ENCODE measurements around the gene SMIM28. TPM values are rescaled to one million over a fixed set of nuclear protein-coding genes. Genes with fewer than 3 reads are reported as not detected.

The SMIM28 gene
- total and polyA plus RNA-seq, 2 of the 4 experiments (the other 2 are of a cell fraction): not detected

DNA sequence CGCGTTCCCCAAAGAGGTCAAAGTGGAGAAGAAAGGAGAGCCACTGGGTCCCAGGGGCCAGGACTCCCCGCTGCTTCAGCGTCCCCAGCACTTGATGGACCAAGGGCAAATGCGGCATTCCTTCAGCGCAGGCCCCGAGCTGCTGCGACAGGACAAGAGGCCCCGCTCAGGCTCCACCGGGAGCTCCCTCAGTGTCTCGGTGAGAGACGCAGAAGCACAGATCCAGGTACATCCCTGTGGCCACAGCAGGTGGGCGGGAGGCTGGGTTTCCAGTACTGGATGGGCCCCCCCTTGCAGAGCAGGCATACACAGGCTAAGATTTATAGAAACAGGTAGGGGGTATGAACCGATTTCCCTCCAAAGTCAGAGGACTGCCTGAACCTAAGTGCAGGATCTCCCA lies 42.7 kb upstream of the SMIM28 start:
- DNase-seq (no peak), ATAC-seq (ENCODE audit: low read depth) (no peak)
- H3K9ac ChIP-seq (ENCODE audit: low read depth, low read length): no peak overlapping the region
- no TSS peak for BruUV-seq (replicated peaks)
- no peak overlapping the region for H3K27ac ChIP-seq (ENCODE audit: insufficient read depth, low read length)
- H3K27me3 ChIP-seq (ENCODE audit: control insufficient read depth, insufficient read depth, low read length): peaks cover 4% of the 10 kb centered on the region
- WGBS, 2 experiments (ENCODE audit: extremely low coverage in 2 of 2, insufficient read length in 1 of 2): no CpG with 5 or more reads among the region's 14 CpGs
- no peaks in the 10 kb centered on the region for H3K9me3 ChIP-seq (ENCODE audit: control insufficient read depth, insufficient read depth, low read length)
- H3K4me2 ChIP-seq (ENCODE audit: low read depth, low read length): no peak overlapping the region
- no peak overlapping the region for H3K18ac ChIP-seq (ENCODE audit: low read depth, low read length)
- no peak overlapping the region for H3K4me3 ChIP-seq (ENCODE audit: insufficient read depth, low read depth, low read length)
- H3K36me3 ChIP-seq (ENCODE audit: control insufficient read depth, insufficient read depth, low read length): no peaks in the 10 kb centered on the region
- H3K4me1 ChIP-seq (ENCODE audit: control insufficient read depth, insufficient read depth, low read length): no peaks in the 10 kb centered on the region
- no peak overlapping the region for H2BK120ac ChIP-seq (ENCODE audit: low read depth, low read length)
- H2AK9ac ChIP-seq (replicated peaks; ENCODE audit: low read depth, low read length, poor library complexity): no peak overlapping the region
- H2AFZ ChIP-seq (replicated peaks; ENCODE audit: low read length, poor library complexity): no peak overlapping the region
- no peak overlapping the region for H2BK20ac ChIP-seq (ENCODE audit: low read depth, low read length)
- H3K56ac ChIP-seq (ENCODE audit: extremely low read depth, insufficient read depth, low read length): no peak overlapping the region
- dilution Hi-C loops (cut with HindIII; ENCODE audit: low sequenced_read_pairs, unreplicated experiment): no loop called here
- in situ Hi-C loops (cut with MboI; ENCODE audit: low sequenced_read_pairs): no loop called here
- H4K8ac ChIP-seq (ENCODE audit: low read depth in 2 of 2, low read length in 2 of 2): no peak overlapping the region
- no peak for TF ChIP-seq SMC3 (IDR thresholded peaks at IDR 0.05; ENCODE audit: low read depth, low read length)
- no peak for TF ChIP-seq RAD21 (IDR thresholded peaks at IDR 0.05; ENCODE audit: low read length)
- TF ChIP-seq FOS (IDR thresholded peaks at IDR 0.05; ENCODE audit: low read depth, low read length): no peak
- TF ChIP-seq MAZ (IDR thresholded peaks at IDR 0.05; ENCODE audit: borderline replicate concordance, low read depth, low read length): no peak
- TF ChIP-seq, protein P1, sequence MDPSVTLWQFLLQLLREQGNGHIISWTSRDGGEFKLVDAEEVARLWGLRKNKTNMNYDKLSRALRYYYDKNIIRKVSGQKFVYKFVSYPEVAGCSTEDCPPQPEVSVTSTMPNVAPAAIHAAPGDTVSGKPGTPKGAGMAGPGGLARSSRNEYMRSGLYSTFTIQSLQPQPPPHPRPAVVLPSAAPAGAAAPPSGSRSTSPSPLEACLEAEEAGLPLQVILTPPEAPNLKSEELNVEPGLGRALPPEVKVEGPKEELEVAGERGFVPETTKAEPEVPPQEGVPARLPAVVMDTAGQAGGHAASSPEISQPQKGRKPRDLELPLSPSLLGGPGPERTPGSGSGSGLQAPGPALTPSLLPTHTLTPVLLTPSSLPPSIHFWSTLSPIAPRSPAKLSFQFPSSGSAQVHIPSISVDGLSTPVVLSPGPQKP (IDR thresholded peaks at IDR 0.05; ENCODE audit: borderline replicate concordance, low read depth, low read length): no peak
- no peak for TF ChIP-seq BHLHE40 (IDR thresholded peaks at IDR 0.05; ENCODE audit: low read depth, low read length)
- TF ChIP-seq RFX5 (IDR thresholded peaks at IDR 0.05; ENCODE audit: low read depth, low read length): no peak
- no peak for TF ChIP-seq CHD1 (IDR thresholded peaks at IDR 0.05; ENCODE audit: low read depth, low read length)
- TF ChIP-seq POLR2A (IDR thresholded peaks at IDR 0.05; ENCODE audit: low read depth, low read length): no peak
- TF ChIP-seq CEBPB (IDR thresholded peaks at IDR 0.05; ENCODE audit: low read depth, low read length): no peak
- TF ChIP-seq MXI1 (IDR thresholded peaks at IDR 0.05; ENCODE audit: borderline replicate concordance, low read depth, low read length): no peak
- no peak for TF ChIP-seq RCOR1 (IDR thresholded peaks at IDR 0.05; ENCODE audit: insufficient replicate concordance, low read length)
- no peak for TF ChIP-seq USF2 (IDR thresholded peaks at IDR 0.05; ENCODE audit: low read depth, low read length)
- TF ChIP-seq MAFK (IDR thresholded peaks at IDR 0.05; ENCODE audit: low read depth, low read length): no peak
- no peak for TF ChIP-seq NFE2L2 (IDR thresholded peaks at IDR 0.05; ENCODE audit: low read depth, low read length)
- no peak overlapping the region for H3K14ac ChIP-seq (replicated peaks; ENCODE audit: low read depth, low read length)
- no peaks in the 10 kb centered on the region for H3K9me1 ChIP-seq (ENCODE audit: insufficient read depth, low read length)
- no peak overlapping the region for H3K4ac ChIP-seq (ENCODE audit: low read depth, low read length)
- H3K79me1 ChIP-seq (ENCODE audit: low read depth in 1 of 2, low read length in 2 of 2): no peaks in the 10 kb centered on the region
- no peak overlapping the region for H3K23ac ChIP-seq (ENCODE audit: low read depth, low read length)
- H2AK5ac ChIP-seq (ENCODE audit: low read depth, low read length): no peak overlapping the region
- POLR2A ChIA-PET (ENCODE audit: unreplicated experiment): no interaction called here
- CTCF ChIA-PET: no interaction called here
- no peak overlapping the region for H4K5ac ChIP-seq (ENCODE audit: low read depth, low read length)
- H4K20me1 ChIP-seq (ENCODE audit: insufficient read depth, low read length): no peaks in the 10 kb centered on the region
- H2BK15ac ChIP-seq (ENCODE audit: low read depth, low read length): no peak overlapping the region
- H2BK5ac ChIP-seq (ENCODE audit: low read depth, low read length, poor library complexity, severe bottlenecking): no peak overlapping the region
- intact Hi-C loops (cut with micrococcal nuclease): loop anchor here (5.0 kb wide), 1 partner anchor 47 kb away; no protein-coding TSS in a partner anchor
- H4K91ac ChIP-seq (ENCODE audit: insufficient read depth, low read depth, low read length): no peak overlapping the region
